T-cell (primary cell): Measurements from ENCODE around the gene ARPC1B. TPM values are rescaled to one million over a fixed set of nuclear protein-coding genes. Genes with fewer than 3 reads are reported as not detected.
"Not testable (repeated sequence)": the region's sequence is repeated elsewhere in the genome, so short reads cannot be mapped to it uniquely, and the experiment has no call there.

Experiments used
- ATAC-seq, 4 experiments: fragments of 200-7000 bp in 3 of 4; fragments of 150-1000 bp in 1 of 4; cut with Tn5 transposase; replicated peaks in 1 of 4; 1 replicate in 3 of 4; 2 replicates in 1 of 4; pipeline ENCODE4 v1.10.0; 2021; ENCODE audit warnings: moderate library complexity in 3 of 4, mild to moderate bottlenecking in 2 of 4, moderate number of reproducible peaks in 1 of 4
- CTCF ChIA-PET, 2 donors: fragments of 300-600 bp; sonication (Branson Sonifier 250); formaldehyde crosslinking; loops; one replicate each; lab custom pipeline; 2022; ENCODE audit warnings: antibody characterized with exemption in 2 of 2; lab: Charles Lee
- POLR2A ChIA-PET, 2 donors: fragments of 300-600 bp; sonication (Branson Sonifier 250); formaldehyde crosslinking; loops; one replicate each; lab custom pipeline; 2022; ENCODE audit warnings: antibody characterized with exemption in 2 of 2; lab: Charles Lee
- DNase-seq, 35 experiments: peaks; one replicate each; pipeline versions ENCODE4 v3.0.0 to v3.0.0-alpha.2; 2013 to 2023
- H3K27ac ChIP-seq: one replicate; pipeline ENCODE4 v1.5.1; 2013; ENCODE audit warnings: low read length
- H3K27me3 ChIP-seq, 2 experiments: replicated peaks in 1 of 2; 1 replicate in 1 of 2; 2 replicates in 1 of 2; pipeline versions ENCODE4 v1.6.1 to v1.7.0; 2013; ENCODE audit warnings: low read length in 1 of 2, mixed read lengths in 1 of 2; ENCODE audit not compliant: control insufficient read depth in 2 of 2, insufficient read depth in 2 of 2; ENCODE audit errors: extremely low read depth in 1 of 2
- H3K36me3 ChIP-seq, 2 donors: 1 replicate in 1 of 2; 2 replicates in 1 of 2; pipeline versions ENCODE4 v1.6.1 to v1.7.0; 2013; ENCODE audit warnings: low read length in 1 of 2; ENCODE audit not compliant: control insufficient read depth in 2 of 2, insufficient read depth in 1 of 2; ENCODE audit errors: extremely low read depth in 1 of 2
- H3K4me1 ChIP-seq, 2 experiments: 1 replicate in 1 of 2; 2 replicates in 1 of 2; pipeline versions ENCODE4 v1.6.1 to v1.7.0; 2013; ENCODE audit warnings: low read length in 2 of 2, mixed read lengths in 1 of 2; ENCODE audit not compliant: insufficient read depth in 2 of 2, control insufficient read depth in 1 of 2; ENCODE audit errors: extremely low read depth in 1 of 2
- H3K4me3 ChIP-seq, 2 donors: 1 replicate in 1 of 2; 2 replicates in 1 of 2; pipeline versions ENCODE4 v1.5.1 to v1.7.0; 2013; ENCODE audit warnings: mild to moderate bottlenecking in 2 of 2, low read length in 1 of 2, moderate library complexity in 1 of 2; ENCODE audit not compliant: control insufficient read depth in 1 of 2; ENCODE audit errors: extremely low read depth in 1 of 2
- H3K9me3 ChIP-seq: 2 replicates; pipeline ENCODE4 v1.7.0; 2013
- H3K27ac Mint-ChIP-seq, 2 donors: one replicate each; pipeline ENCODE4 v1.8.0; 2020 to 2021; ENCODE audit warnings: mild to moderate bottlenecking in 2 of 2, mixed read lengths in 2 of 2
- H3K27me3 Mint-ChIP-seq, 2 donors: one replicate each; pipeline ENCODE4 v1.8.0; 2021 to 2022; ENCODE audit warnings: mixed read lengths in 2 of 2
- H3K36me3 Mint-ChIP-seq: one replicate; pipeline ENCODE4 v1.8.0; 2021; ENCODE audit warnings: mixed read lengths
- H3K4me1 Mint-ChIP-seq, 3 donors: one replicate each; pipeline ENCODE4 v1.8.0; 2020 to 2022; ENCODE audit warnings: mixed read lengths in 3 of 3, mild to moderate bottlenecking in 1 of 3
- H3K4me3 Mint-ChIP-seq, 3 donors: one replicate each; pipeline ENCODE4 v1.8.0; 2020 to 2022; ENCODE audit warnings: mild to moderate bottlenecking in 3 of 3, mixed read lengths in 3 of 3, moderate library complexity in 3 of 3
- H3K9me3 Mint-ChIP-seq, 3 donors: one replicate each; pipeline ENCODE4 v1.8.0; 2020 to 2022; ENCODE audit warnings: mixed read lengths in 3 of 3
- WGBS: methylation state at CpG from one replicate; pipeline ENCODE4 v1.1.5; 2013; ENCODE audit warnings: missing lambda C conversion rate; ENCODE audit not compliant: insufficient coverage; 5-methylcytosine and 5-hydroxymethylcytosine counted together
- total RNA-seq, 35 experiments: library from RNA in 6 of 35; stranded (reverse) in 6 of 35; fragments of 120-200 nt in 1 of 35; gene quantifications; one replicate each; pipeline versions ENCODE4 v1.2.1 to v1.2.4 and lab custom pipeline; 2013 to 2026

The ARPC1B gene
- total RNA-seq, 5 donors from 2014 or later (not counting 1 experiment from before 2014, with no cell fraction given): 131 to 232 (median 203) TPM

GRCh38 chr7:99331002-99331401 lies 43.5 kb upstream of the ARPC1B start:
- no CpG with 5 or more reads among the region's 2 CpGs for WGBS
- POLR2A ChIA-PET: no interaction called here
- no peaks in the 10 kb centered on the region for H3K9me3 Mint-ChIP-seq

DNA sequence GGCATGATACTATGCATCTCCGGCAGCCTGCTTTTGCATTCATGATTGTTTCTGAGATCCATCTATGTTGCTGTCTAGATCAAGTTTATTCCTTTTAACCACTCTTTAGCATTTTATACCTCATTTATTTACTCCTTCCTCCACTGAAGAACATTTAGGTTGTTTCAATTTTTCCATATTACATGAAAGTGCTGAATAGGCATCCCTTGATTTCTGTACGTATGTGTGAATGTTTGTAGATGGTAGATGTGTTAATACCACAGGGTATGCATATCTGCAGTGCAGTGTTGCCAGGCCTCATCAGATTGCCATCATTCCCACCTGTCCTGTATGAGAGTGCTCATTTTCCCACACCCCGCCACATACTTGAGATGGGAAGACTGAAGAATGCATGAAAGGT lies 34.9 kb upstream of the ARPC1B start:
- Histone ChIP-seq H3K4me1 (no peaks in the 10 kb centered on the region), H3K9me3 (no peaks in the 10 kb centered on the region), H3K27ac (no peak overlapping the region), H3K4me3 (no peak overlapping the region), H3K36me3 (peaks cover 18 to 64% of the 10 kb centered on the region in 2 donors), H3K27me3 (no peaks in the 10 kb centered on the region)
- ChIA-PET POLR2A (no interaction called here), CTCF (interaction anchor here in 1 of 2 donors (0.6 kb wide), 1 partner anchor 794 kb away, joined by 6 read pairs; no protein-coding TSS in a partner anchor)
- peaks cover 41% of the 10 kb centered on the region for H3K36me3 Mint-ChIP-seq
- DNase-seq: no peak
- H3K27ac Mint-ChIP-seq: no peak overlapping the region
- no peak for ATAC-seq
- H3K9me3 Mint-ChIP-seq: no peaks in the 10 kb centered on the region
- H3K4me1 Mint-ChIP-seq: peaks cover 2 to 6% (median 5%) of the 10 kb centered on the region in 3 donors
- no peaks in the 10 kb centered on the region for H3K27me3 Mint-ChIP-seq
- no CpG with 5 or more reads among the region's 3 CpGs for WGBS
- H3K4me3 Mint-ChIP-seq: no peak overlapping the region

More at GRCh38 chr7:99331002-99331401, 43.5 kb upstream of the ARPC1B start:
- Mint-ChIP-seq H3K27me3 (no peaks in the 10 kb centered on the region), H3K36me3 (peaks cover 9% of the 10 kb centered on the region), H3K4me1 (peaks cover 48 to 61% (median 61%) of the 10 kb centered on the region in 3 donors), H3K27ac (peak overlapping the region; percentile 11 to 19), H3K4me3 (no peak overlapping the region)
- no peak overlapping the region for H3K27ac ChIP-seq
- peaks cover 18 to 37% of the 10 kb centered on the region in 2 experiments for H3K4me1 ChIP-seq
- H3K27me3 ChIP-seq: no peaks in the 10 kb centered on the region
- no peak overlapping the region for H3K4me3 ChIP-seq
- CTCF ChIA-PET: no interaction called here
- H3K9me3 ChIP-seq: no peaks in the 10 kb centered on the region
- ATAC-seq (no peak), DNase-seq (no peak)
- H3K36me3 ChIP-seq: peaks cover 5 to 21% of the 10 kb centered on the region in 2 donors

GRCh38 chr7:99340659-99341058 lies 33.9 kb upstream of the ARPC1B start:
- CTCF ChIA-PET: interaction anchor here in 1 of 2 donors (0.7 kb wide), 1 partner anchor 32 kb away, joined by 5 read pairs; no protein-coding TSS in a partner anchor
- Histone ChIP-seq H3K4me1 (no peaks in the 10 kb centered on the region), H3K27ac (no peak overlapping the region), H3K4me3 (no peak overlapping the region), H3K9me3 (no peaks in the 10 kb centered on the region), H3K27me3 (no peaks in the 10 kb centered on the region), H3K36me3 (peaks cover 14 to 68% of the 10 kb centered on the region in 2 donors)
- H3K4me3 Mint-ChIP-seq: no peak overlapping the region
- H3K36me3 Mint-ChIP-seq: peaks cover 41% of the 10 kb centered on the region
- no peak overlapping the region for H3K27ac Mint-ChIP-seq
- H3K9me3 Mint-ChIP-seq: no peaks in the 10 kb centered on the region
- ATAC-seq (no peak), DNase-seq (no peak)
- H3K4me1 Mint-ChIP-seq: peaks cover 0 to 6% (median 2%) of the 10 kb centered on the region in 3 donors
- POLR2A ChIA-PET: interaction anchor here in 1 of 2 donors (0.5 kb wide), 1 partner anchor 12 kb away, joined by 6 read pairs; no protein-coding TSS in a partner anchor
- no peaks in the 10 kb centered on the region for H3K27me3 Mint-ChIP-seq
- no CpG with 5 or more reads among the region's 3 CpGs for WGBS

DNA sequence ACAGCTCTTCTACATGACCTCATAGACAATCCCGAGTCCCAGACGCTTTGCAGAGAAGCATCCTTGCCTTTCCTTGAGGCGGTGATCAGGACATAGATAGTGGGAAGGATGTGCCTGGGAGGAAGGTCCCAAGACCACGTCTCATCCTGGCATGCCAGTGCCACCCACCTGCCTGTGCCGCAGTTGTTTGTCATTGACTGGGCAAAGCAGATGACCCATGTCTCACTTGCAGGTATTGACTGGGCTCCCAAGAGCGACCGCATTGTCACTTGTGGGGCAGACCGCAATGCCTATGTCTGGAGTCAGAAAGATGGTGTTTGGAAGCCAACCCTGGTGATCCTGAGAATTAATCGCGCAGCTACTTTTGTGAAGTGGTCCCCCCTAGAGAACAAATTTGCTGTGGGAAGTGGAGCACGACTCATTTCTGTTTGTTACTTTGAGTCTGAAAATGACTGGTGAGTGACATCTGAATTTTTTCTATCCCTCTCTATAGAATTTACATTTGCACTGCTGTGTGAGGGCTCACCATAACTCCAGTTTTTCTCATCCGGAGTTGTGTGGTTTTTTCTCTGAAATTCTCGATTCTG lies 30.4 kb upstream of the ARPC1B start:
- Mint-ChIP-seq H3K9me3 (no peaks in the 10 kb centered on the region), H3K4me1 (peaks cover 0 to 6% (median 2%) of the 10 kb centered on the region in 3 donors), H3K4me3 (no peak overlapping the region), H3K27ac (no peak overlapping the region), H3K27me3 (no peaks in the 10 kb centered on the region), H3K36me3 (peaks cover 43% of the 10 kb centered on the region)
- DNase-seq (no peak), ATAC-seq (no peak)
- WGBS: 94% methylated on average over 9 of the region's 13 CpGs
- POLR2A ChIA-PET: no interaction called here
- no peak overlapping the region for H3K4me3 ChIP-seq
- H3K4me1 ChIP-seq: no peaks in the 10 kb centered on the region
- peaks cover 18 to 79% of the 10 kb centered on the region in 2 donors for H3K36me3 ChIP-seq
- no peak overlapping the region for H3K27ac ChIP-seq
- H3K27me3 ChIP-seq: no peaks in the 10 kb centered on the region
- H3K9me3 ChIP-seq: no peaks in the 10 kb centered on the region
- CTCF ChIA-PET: interaction anchor here (0.6 to 0.7 kb wide), 2 partner anchors 158 to 343 kb away, joined by 3 to 7 read pairs; no protein-coding TSS in a partner anchor

DNA sequence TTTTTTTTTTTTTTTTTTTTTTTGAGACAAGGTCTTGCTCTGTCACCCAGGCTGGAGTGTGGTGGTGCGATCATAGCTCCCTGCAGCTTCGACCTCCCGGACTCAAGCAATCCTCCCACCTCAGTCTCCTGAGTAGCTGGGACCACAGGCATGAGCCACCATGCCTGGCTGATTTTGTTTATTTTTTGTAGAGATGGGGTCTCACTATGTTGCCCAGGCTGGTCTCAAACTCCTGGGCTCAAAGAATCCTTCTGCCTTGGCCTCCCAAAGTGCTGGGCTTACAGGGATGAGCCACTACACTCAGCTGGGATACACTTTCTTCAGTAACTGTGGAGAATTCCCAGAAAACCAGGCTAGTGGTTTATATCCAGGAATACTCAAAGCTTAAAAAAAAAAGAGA lies 23.9 kb upstream of the ARPC1B start:
- no CpG with 5 or more reads among the region's 3 CpGs for whole genome bisulfite sequencing
- H3K9me3 Mint-ChIP-seq, H3K27me3 ChIP-seq, DNase-seq, POLR2A ChIA-PET, H3K27ac ChIP-seq, H3K9me3 ChIP-seq, H3K4me3 Mint-ChIP-seq, H3K4me1 ChIP-seq, H3K27me3 Mint-ChIP-seq, H3K4me1 Mint-ChIP-seq, ATAC-seq, H3K4me3 ChIP-seq: not testable (repeated sequence)
- peaks cover 13 to 79% of the 10 kb centered on the region in 2 donors for H3K36me3 ChIP-seq
- CTCF ChIA-PET: interaction anchor here in 1 of 2 donors (0.6 kb wide), 1 partner anchor 15 kb away, joined by 3 read pairs; no protein-coding TSS in a partner anchor
- peaks cover 25% of the 10 kb centered on the region for H3K36me3 Mint-ChIP-seq
- H3K27ac Mint-ChIP-seq: peak overlapping the region in 1 of 2 donors; percentile 49

- DNase-seq (no peak), ATAC-seq (no peak)
- H3K36me3 Mint-ChIP-seq: peaks cover 28% of the 10 kb centered on the region
- H3K4me1 Mint-ChIP-seq: no peaks in the 10 kb centered on the region
- CTCF ChIA-PET: interaction anchor here (0.5 to 0.7 kb wide), 2 partner anchors 34 to 51 kb away, joined by 4 to 5 read pairs; no protein-coding TSS in a partner anchor
- no peaks in the 10 kb centered on the region for H3K27me3 ChIP-seq
- WGBS: 94% methylated on average over 2 of the region's 5 CpGs
- H3K27ac Mint-ChIP-seq: no peak overlapping the region
- no peak overlapping the region for H3K4me3 ChIP-seq
- no peak overlapping the region for H3K4me3 Mint-ChIP-seq
- no peaks in the 10 kb centered on the region for H3K9me3 ChIP-seq
- H3K27me3 Mint-ChIP-seq: no peaks in the 10 kb centered on the region
- no peaks in the 10 kb centered on the region for H3K4me1 ChIP-seq
- H3K36me3 ChIP-seq: peaks cover 13 to 76% of the 10 kb centered on the region in 2 donors
- POLR2A ChIA-PET: interaction anchor here in 1 of 2 donors (0.7 kb wide), 1 partner anchor 12 kb away, joined by 6 read pairs; no protein-coding TSS in a partner anchor
- no peak overlapping the region for H3K27ac ChIP-seq
- H3K9me3 Mint-ChIP-seq: no peaks in the 10 kb centered on the region
Observed at GRCh38 chr7:99352247-99352646, 22.3 kb upstream of the ARPC1B start.
